ENCODE measurements around the gene CRELD1.
"Not testable (repeated sequence)": the region's sequence is repeated elsewhere in the genome, so short reads cannot be mapped to it uniquely, and the experiment has no call there.

CRELD1 gene

GRCh38 chr3:9937486-9938238 lies 4.0 kb downstream of the CRELD1 start:
- Histone ChIP-seq H3K79me2 (ENCODE audit: insufficient read depth, low read length) (no peaks in the 10 kb centered on the region), H3K9ac (ENCODE audit: low read length) (no peak overlapping the region), H2AFZ (ENCODE audit: low read length) (no peak overlapping the region), H3K9me2 (ENCODE audit: low read depth, low read length) (no peaks in the 10 kb centered on the region), H3K4me2 (ENCODE audit: low read length) (no peak overlapping the region), H3K9me3 (ENCODE audit: low read length) (no peaks in the 10 kb centered on the region), H3K36me3 (ENCODE audit: insufficient read depth, low read length) (peaks cover 34% of the 10 kb centered on the region), H3K4me3 (ENCODE audit: low read depth, low read length, poor library complexity, severe bottlenecking) (no peak overlapping the region), H3K27me3 (ENCODE audit: insufficient read depth, low read length) (no peaks in the 10 kb centered on the region), H3K27ac (ENCODE audit: low read depth, low read length, poor library complexity, severe bottlenecking) (no peak overlapping the region), H3K4me1 (ENCODE audit: insufficient read depth, low read length, severe bottlenecking) (peaks cover 21% of the 10 kb centered on the region), H4K20me1 (ENCODE audit: insufficient read depth, low read length) (no peaks in the 10 kb centered on the region), H3F3A (ENCODE audit: insufficient read depth, low read length) (no peaks in the 10 kb centered on the region)
- TF ChIP-seq CTCF (IDR thresholded peaks at IDR 0.05; ENCODE audit: low read length) (no peak), EZH2 (IDR thresholded peaks at IDR 0.05; ENCODE audit: borderline replicate concordance, low read length) (no peak)

- Histone ChIP-seq H3K9me3 (ENCODE audit: low read length) (no peaks in the 10 kb centered on the region), H3K4me3 (ENCODE audit: low read depth, low read length, poor library complexity, severe bottlenecking) (no peak overlapping the region), H3K27me3 (ENCODE audit: insufficient read depth, low read length) (no peaks in the 10 kb centered on the region), H3K79me2 (ENCODE audit: insufficient read depth, low read length) (no peaks in the 10 kb centered on the region), H3F3A (ENCODE audit: insufficient read depth, low read length) (no peaks in the 10 kb centered on the region), H3K27ac (ENCODE audit: low read depth, low read length, poor library complexity, severe bottlenecking) (no peak overlapping the region), H3K4me2 (ENCODE audit: low read length) (no peak overlapping the region), H3K36me3 (ENCODE audit: insufficient read depth, low read length) (peaks cover 35% of the 10 kb centered on the region), H3K9ac (ENCODE audit: low read length) (no peak overlapping the region), H3K4me1 (ENCODE audit: insufficient read depth, low read length, severe bottlenecking) (peaks cover 21% of the 10 kb centered on the region), H2AFZ (ENCODE audit: low read length) (no peak overlapping the region), H3K9me2 (ENCODE audit: low read depth, low read length) (no peaks in the 10 kb centered on the region), H4K20me1 (ENCODE audit: insufficient read depth, low read length) (no peaks in the 10 kb centered on the region)
- TF ChIP-seq CTCF (IDR thresholded peaks at IDR 0.05; ENCODE audit: low read length) = no peak
- TF ChIP-seq EZH2 (IDR thresholded peaks at IDR 0.05; ENCODE audit: borderline replicate concordance, low read length) = no peak
Observed at GRCh38 chr3:9938966-9939365, 5.3 kb downstream of the CRELD1 start.

GRCh38 chr3:9939906-9940305 lies 6.3 kb downstream of the CRELD1 start:
- not testable (repeated sequence) for H3K9me3 ChIP-seq (ENCODE audit: low read length); H3K27ac ChIP-seq (ENCODE audit: low read depth, low read length, poor library complexity, severe bottlenecking); H4K20me1 ChIP-seq (ENCODE audit: insufficient read depth, low read length); H3F3A ChIP-seq (ENCODE audit: insufficient read depth, low read length); H3K79me2 ChIP-seq (ENCODE audit: insufficient read depth, low read length); H3K4me3 ChIP-seq (ENCODE audit: low read depth, low read length, poor library complexity, severe bottlenecking); H2AFZ ChIP-seq (ENCODE audit: low read length); H3K9me2 ChIP-seq (ENCODE audit: low read depth, low read length); H3K27me3 ChIP-seq (ENCODE audit: insufficient read depth, low read length); H3K4me2 ChIP-seq (ENCODE audit: low read length); H3K9ac ChIP-seq (ENCODE audit: low read length)
- Histone ChIP-seq H3K4me1 (ENCODE audit: insufficient read depth, low read length, severe bottlenecking) (peaks cover 12% of the 10 kb centered on the region), H3K36me3 (ENCODE audit: insufficient read depth, low read length) (peaks cover 40% of the 10 kb centered on the region)

- peaks cover 35% of the 10 kb centered on the region for H3K36me3 ChIP-seq (ENCODE audit: insufficient read depth, low read length)
- H3K79me2 ChIP-seq (ENCODE audit: insufficient read depth, low read length) = no peaks in the 10 kb centered on the region
- no peak overlapping the region for H3K4me3 ChIP-seq (ENCODE audit: low read depth, low read length, poor library complexity, severe bottlenecking)
- no peak overlapping the region for H3K9ac ChIP-seq (ENCODE audit: low read length)
- peaks cover 4% of the 10 kb centered on the region for H3K4me1 ChIP-seq (ENCODE audit: insufficient read depth, low read length, severe bottlenecking)
- H3K4me2 ChIP-seq (ENCODE audit: low read length) = no peak overlapping the region
- H2AFZ ChIP-seq (ENCODE audit: low read length) = no peak overlapping the region
- no peak overlapping the region for H3K27ac ChIP-seq (ENCODE audit: low read depth, low read length, poor library complexity, severe bottlenecking)
- no peak for TF ChIP-seq CTCF (IDR thresholded peaks at IDR 0.05; ENCODE audit: low read length)
- TF ChIP-seq EZH2 (IDR thresholded peaks at IDR 0.05; ENCODE audit: borderline replicate concordance, low read length) = no peak
- H3K9me3 ChIP-seq (ENCODE audit: low read length) = no peaks in the 10 kb centered on the region
- H3K27me3 ChIP-seq (ENCODE audit: insufficient read depth, low read length) = no peaks in the 10 kb centered on the region
- H3F3A ChIP-seq (ENCODE audit: insufficient read depth, low read length) = no peaks in the 10 kb centered on the region
- H4K20me1 ChIP-seq (ENCODE audit: insufficient read depth, low read length) = no peaks in the 10 kb centered on the region
- H3K9me2 ChIP-seq (ENCODE audit: low read depth, low read length) = no peaks in the 10 kb centered on the region
Observed at GRCh38 chr3:9940746-9941145, 7.1 kb downstream of the CRELD1 start.
